ENCODE measurements around the gene SAMD11. TPM values are rescaled to one million over a fixed set of nuclear protein-coding genes. Genes with fewer than 3 reads are reported as not detected.
A peak's percentile ranks its signal among the peaks of the same experiment; 100 is the strongest.

The SAMD11 gene
- polyA plus RNA-seq, 1 donor from 2014 or later, result 21.6 TPM

DNA sequence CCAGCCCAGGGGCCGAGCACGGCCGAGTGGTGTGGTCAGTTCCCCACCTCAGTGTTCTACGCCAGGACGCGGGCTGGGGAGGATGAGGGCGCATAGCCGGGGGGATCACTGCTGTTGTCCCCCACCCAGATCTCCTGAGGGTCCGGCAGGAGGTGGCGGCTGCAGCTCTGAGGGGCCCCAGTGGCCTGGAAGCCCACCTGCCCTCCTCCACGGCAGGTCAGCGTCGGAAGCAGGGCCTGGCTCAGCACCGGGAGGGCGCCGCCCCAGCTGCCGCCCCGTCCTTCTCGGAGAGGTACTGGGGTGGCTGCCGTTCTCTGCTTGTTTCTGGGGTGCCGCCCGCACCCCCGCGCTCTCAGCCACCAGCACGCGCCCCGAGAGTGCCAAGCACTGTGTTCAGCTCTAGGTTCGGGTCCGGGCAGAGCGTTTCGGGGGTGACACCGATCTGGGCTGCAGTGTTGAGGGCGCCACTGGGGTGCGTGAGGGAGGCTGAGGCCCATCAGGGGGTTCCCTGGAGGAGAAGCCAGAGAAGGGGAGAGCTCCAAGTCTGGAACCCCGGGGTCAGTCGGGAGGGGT lies 17.4 kb downstream of the SAMD11 start:
- no peaks in the 10 kb centered on the region for H3K79me2 ChIP-seq (replicated peaks; ENCODE audit: insufficient read depth, low read length)
- H3K9me2 ChIP-seq (ENCODE audit: insufficient read depth, low read length), result no peaks in the 10 kb centered on the region
- H3K9me3 ChIP-seq (ENCODE audit: low read length), result no peaks in the 10 kb centered on the region
- H3K9ac ChIP-seq (ENCODE audit: low read length), result peak overlapping the region; percentile 42
- no peaks in the 10 kb centered on the region for H4K20me1 ChIP-seq (ENCODE audit: insufficient read depth)
- no peak overlapping the region for H3K27ac ChIP-seq (ENCODE audit: low read length)
- peaks cover 51% of the 10 kb centered on the region for H3K27me3 ChIP-seq (ENCODE audit: insufficient read depth, low read depth, low read length)
- no peak overlapping the region for H2AFZ ChIP-seq (ENCODE audit: low read depth, low read length)
- no peaks in the 10 kb centered on the region for H3K36me3 ChIP-seq (ENCODE audit: insufficient read depth, low read length)
- H3F3A ChIP-seq (ENCODE audit: insufficient read depth, low read length, poor library complexity, severe bottlenecking), result no peaks in the 10 kb centered on the region
- no peak for TF ChIP-seq EZH2 (IDR thresholded peaks at IDR 0.05; ENCODE audit: borderline replicate concordance, insufficient read depth, low read length, poor library complexity, severe bottlenecking)
- no peak for TF ChIP-seq SMC3 (conservative IDR thresholded peaks at IDR 0.05; ENCODE audit: poor library complexity)
- TF ChIP-seq TAF1 (IDR thresholded peaks at IDR 0.05; ENCODE audit: low read depth), result no peak
- no peak for TF ChIP-seq POLR2AphosphoS5 (IDR thresholded peaks at IDR 0.05)
- no peak for TF ChIP-seq EP300 (conservative IDR thresholded peaks at IDR 0.05; ENCODE audit: poor library complexity, severe bottlenecking)
- TF ChIP-seq, protein P1, sequence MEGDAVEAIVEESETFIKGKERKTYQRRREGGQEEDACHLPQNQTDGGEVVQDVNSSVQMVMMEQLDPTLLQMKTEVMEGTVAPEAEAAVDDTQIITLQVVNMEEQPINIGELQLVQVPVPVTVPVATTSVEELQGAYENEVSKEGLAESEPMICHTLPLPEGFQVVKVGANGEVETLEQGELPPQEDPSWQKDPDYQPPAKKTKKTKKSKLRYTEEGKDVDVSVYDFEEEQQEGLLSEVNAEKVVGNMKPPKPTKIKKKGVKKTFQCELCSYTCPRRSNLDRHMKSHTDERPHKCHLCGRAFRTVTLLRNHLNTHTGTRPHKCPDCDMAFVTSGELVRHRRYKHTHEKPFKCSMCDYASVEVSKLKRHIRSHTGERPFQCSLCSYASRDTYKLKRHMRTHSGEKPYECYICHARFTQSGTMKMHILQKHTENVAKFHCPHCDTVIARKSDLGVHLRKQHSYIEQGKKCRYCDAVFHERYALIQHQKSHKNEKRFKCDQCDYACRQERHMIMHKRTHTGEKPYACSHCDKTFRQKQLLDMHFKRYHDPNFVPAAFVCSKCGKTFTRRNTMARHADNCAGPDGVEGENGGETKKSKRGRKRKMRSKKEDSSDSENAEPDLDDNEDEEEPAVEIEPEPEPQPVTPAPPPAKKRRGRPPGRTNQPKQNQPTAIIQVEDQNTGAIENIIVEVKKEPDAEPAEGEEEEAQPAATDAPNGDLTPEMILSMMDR (IDR thresholded peaks at IDR 0.05; ENCODE audit: poor library complexity, severe bottlenecking), result no peak
- no peak for TF ChIP-seq MXI1 (conservative IDR thresholded peaks at IDR 0.05; ENCODE audit: poor library complexity, severe bottlenecking)
- no peak for TF ChIP-seq RAD21 (conservative IDR thresholded peaks at IDR 0.05)
- TF ChIP-seq, protein P2, sequence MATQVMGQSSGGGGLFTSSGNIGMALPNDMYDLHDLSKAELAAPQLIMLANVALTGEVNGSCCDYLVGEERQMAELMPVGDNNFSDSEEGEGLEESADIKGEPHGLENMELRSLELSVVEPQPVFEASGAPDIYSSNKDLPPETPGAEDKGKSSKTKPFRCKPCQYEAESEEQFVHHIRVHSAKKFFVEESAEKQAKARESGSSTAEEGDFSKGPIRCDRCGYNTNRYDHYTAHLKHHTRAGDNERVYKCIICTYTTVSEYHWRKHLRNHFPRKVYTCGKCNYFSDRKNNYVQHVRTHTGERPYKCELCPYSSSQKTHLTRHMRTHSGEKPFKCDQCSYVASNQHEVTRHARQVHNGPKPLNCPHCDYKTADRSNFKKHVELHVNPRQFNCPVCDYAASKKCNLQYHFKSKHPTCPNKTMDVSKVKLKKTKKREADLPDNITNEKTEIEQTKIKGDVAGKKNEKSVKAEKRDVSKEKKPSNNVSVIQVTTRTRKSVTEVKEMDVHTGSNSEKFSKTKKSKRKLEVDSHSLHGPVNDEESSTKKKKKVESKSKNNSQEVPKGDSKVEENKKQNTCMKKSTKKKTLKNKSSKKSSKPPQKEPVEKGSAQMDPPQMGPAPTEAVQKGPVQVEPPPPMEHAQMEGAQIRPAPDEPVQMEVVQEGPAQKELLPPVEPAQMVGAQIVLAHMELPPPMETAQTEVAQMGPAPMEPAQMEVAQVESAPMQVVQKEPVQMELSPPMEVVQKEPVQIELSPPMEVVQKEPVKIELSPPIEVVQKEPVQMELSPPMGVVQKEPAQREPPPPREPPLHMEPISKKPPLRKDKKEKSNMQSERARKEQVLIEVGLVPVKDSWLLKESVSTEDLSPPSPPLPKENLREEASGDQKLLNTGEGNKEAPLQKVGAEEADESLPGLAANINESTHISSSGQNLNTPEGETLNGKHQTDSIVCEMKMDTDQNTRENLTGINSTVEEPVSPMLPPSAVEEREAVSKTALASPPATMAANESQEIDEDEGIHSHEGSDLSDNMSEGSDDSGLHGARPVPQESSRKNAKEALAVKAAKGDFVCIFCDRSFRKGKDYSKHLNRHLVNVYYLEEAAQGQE (IDR thresholded peaks at IDR 0.05; ENCODE audit: borderline replicate concordance), result no peak
- H3K4me3 ChIP-seq (ENCODE audit: low read length), result peak overlapping the region; percentile 61
- H3K4me2 ChIP-seq (ENCODE audit: low read length), result no peak overlapping the region

DNA sequence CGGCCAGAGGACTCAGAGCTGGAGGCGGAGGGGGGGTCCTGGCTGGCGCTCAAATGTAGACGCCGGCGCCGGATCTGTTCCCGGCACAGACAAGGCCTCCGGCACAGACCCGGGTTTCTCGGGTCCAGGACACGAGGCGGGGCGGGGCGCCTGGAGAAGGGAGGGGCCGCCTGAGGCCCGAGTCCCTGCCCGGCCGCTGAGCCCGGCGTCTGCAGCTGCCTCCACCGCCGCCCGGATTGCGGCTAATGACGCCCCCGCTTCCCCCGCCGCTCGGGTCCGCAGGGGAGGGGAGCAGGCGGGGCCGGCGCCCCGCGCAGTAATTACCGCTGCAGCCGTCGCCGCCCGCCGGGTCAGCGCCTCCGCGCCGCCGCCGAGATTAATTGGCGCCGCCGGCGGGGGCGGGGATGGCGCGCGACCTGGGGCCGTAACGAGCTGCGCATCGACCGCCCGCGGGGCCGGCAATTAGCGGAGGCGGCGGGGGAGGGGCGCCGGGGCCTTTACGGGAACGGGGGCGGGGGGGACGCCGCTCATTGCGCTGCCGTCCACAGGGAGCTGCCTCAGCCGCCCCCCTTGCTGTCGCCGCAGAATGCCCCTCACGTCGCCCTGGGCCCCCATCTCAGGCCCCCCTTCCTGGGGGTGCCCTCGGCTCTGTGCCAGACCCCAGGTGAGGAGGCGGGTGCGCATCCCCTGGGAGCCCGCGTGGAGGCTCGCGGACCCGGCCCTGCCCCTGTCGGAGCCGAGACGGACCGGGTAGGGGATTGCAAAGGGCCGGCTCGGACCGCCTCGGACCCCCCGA lies 18.1 kb downstream of the SAMD11 start:
- Histone ChIP-seq H3F3A (ENCODE audit: insufficient read depth, low read length, poor library complexity, severe bottlenecking) (no peaks in the 10 kb centered on the region), H3K4me2 (ENCODE audit: low read length) (no peak overlapping the region), H3K9me2 (ENCODE audit: insufficient read depth, low read length) (no peaks in the 10 kb centered on the region), H3K27ac (ENCODE audit: low read length) (no peak overlapping the region), H3K9ac (ENCODE audit: low read length) (peak overlapping the region; percentile 38), H3K4me3 (ENCODE audit: low read length) (peak overlapping the region; percentile 61), H3K36me3 (ENCODE audit: insufficient read depth, low read length) (no peaks in the 10 kb centered on the region), H2AFZ (ENCODE audit: low read depth, low read length) (no peak overlapping the region), H3K9me3 (ENCODE audit: low read length) (no peaks in the 10 kb centered on the region), H3K79me2 (replicated peaks; ENCODE audit: insufficient read depth, low read length) (no peaks in the 10 kb centered on the region), H3K27me3 (ENCODE audit: insufficient read depth, low read depth, low read length) (peaks cover 44% of the 10 kb centered on the region), H4K20me1 (ENCODE audit: insufficient read depth) (no peaks in the 10 kb centered on the region)
- no peak for TF ChIP-seq MXI1 (conservative IDR thresholded peaks at IDR 0.05; ENCODE audit: poor library complexity, severe bottlenecking)
- TF ChIP-seq POLR2AphosphoS5 (IDR thresholded peaks at IDR 0.05), result no peak
- TF ChIP-seq, protein P2 (IDR thresholded peaks at IDR 0.05; ENCODE audit: borderline replicate concordance), result no peak
- TF ChIP-seq EP300 (conservative IDR thresholded peaks at IDR 0.05; ENCODE audit: poor library complexity, severe bottlenecking), result peak; percentile 16
- no peak for TF ChIP-seq RAD21 (conservative IDR thresholded peaks at IDR 0.05)
- no peak for TF ChIP-seq TAF1 (IDR thresholded peaks at IDR 0.05; ENCODE audit: low read depth)
- TF ChIP-seq, protein P1 (IDR thresholded peaks at IDR 0.05; ENCODE audit: poor library complexity, severe bottlenecking), result no peak
- peak; percentile 67 for TF ChIP-seq EZH2 (IDR thresholded peaks at IDR 0.05; ENCODE audit: borderline replicate concordance, insufficient read depth, low read length, poor library complexity, severe bottlenecking)
- no peak for TF ChIP-seq SMC3 (conservative IDR thresholded peaks at IDR 0.05; ENCODE audit: poor library complexity)

Data from neural cell (in vitro differentiated cells).